KMS-11 (cell line): Measurements from ENCODE around the gene PHACTR1.

Experiments used
- H2AFZ ChIP-seq: fragments of 200-600 bp; sonication (generic); 2 replicates; pipeline ENCODE4 v1.6.1; 2016; ENCODE audit warnings: antibody characterized with exemption, mixed run types, low read depth
- H3K27ac ChIP-seq: fragments of 200-600 bp; sonication (generic); 2 replicates; pipeline ENCODE4 v1.6.1; 2016; ENCODE audit warnings: mild to moderate bottlenecking, mixed run types
- H3K27me3 ChIP-seq: fragments of 200-600 bp; sonication (generic); 2 replicates; pipeline ENCODE4 v1.6.1; 2017; ENCODE audit warnings: mild to moderate bottlenecking, low read depth, mixed run types, moderate library complexity; ENCODE audit not compliant: insufficient read depth
- H3K36me3 ChIP-seq: fragments of 200-600 bp; sonication (generic); 2 replicates; pipeline ENCODE4 v1.6.1; 2017; ENCODE audit warnings: mild to moderate bottlenecking, mixed run types; ENCODE audit not compliant: insufficient read depth
- H3K4me1 ChIP-seq: fragments of 200-600 bp; sonication (generic); 2 replicates; pipeline ENCODE4 v1.6.1; 2016; ENCODE audit warnings: mild to moderate bottlenecking, low read depth, mixed run types; ENCODE audit not compliant: poor library complexity, severe bottlenecking
- H3K4me2 ChIP-seq: fragments of 200-600 bp; sonication (generic); 2 replicates; pipeline ENCODE4 v1.7.0; 2016; ENCODE audit warnings: mild to moderate bottlenecking, mixed run types
- H3K4me3 ChIP-seq: fragments of 200-600 bp; sonication (generic); IDR thresholded peaks from 2 replicates; pipeline ENCODE4 v1.6.1; 2017; ENCODE audit warnings: low read depth, low read length, mixed read lengths; ENCODE audit not compliant: insufficient read depth
- H3K79me2 ChIP-seq: fragments of 200-600 bp; sonication (generic); 2 replicates; pipeline ENCODE4 v1.6.1; 2016; ENCODE audit warnings: low read depth, mixed run types; ENCODE audit not compliant: insufficient read depth
- H3K9ac ChIP-seq: fragments of 200-600 bp; sonication (generic); 2 replicates; pipeline ENCODE4 v1.6.1; 2016; ENCODE audit warnings: mild to moderate bottlenecking, mixed run types
- H4K20me1 ChIP-seq: fragments of 200-600 bp; sonication (generic); 2 replicates; pipeline ENCODE4 v1.6.1; 2016; ENCODE audit warnings: mild to moderate bottlenecking, mixed run types; ENCODE audit not compliant: insufficient read depth
- TF ChIP-seq, protein P1 (sequence below): fragments of 200-600 bp; sonication (generic); conservative IDR thresholded peaks from 2 replicates; pipeline ENCODE4 v1.6.1; 2017; ENCODE audit warnings: low read depth, mild to moderate bottlenecking, antibody characterized with exemption, low read length, moderate library complexity, mixed read lengths

Gene PHACTR1

DNA sequence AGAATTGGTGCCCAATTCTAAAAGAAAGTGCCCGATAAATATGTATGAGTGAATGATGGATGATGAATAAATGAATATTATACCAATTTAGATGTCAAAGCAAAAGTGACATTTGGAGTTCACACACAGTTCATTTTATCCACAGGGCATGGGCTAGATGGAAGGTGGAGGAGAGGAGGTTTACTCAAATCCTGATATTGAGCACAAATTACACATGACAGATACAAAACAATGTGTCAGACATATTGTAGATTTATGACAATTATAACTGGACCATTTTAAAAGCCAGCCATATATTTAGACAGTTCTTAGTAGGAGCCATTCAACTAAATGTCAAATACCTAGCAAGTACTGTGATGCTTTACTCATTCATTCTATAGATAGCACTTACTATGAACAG, 23.4 kb upstream of the PHACTR1 start:
- Histone ChIP-seq H3K79me2 (no peaks in the 10 kb centered on the region), H3K27ac (no peak overlapping the region), H3K4me2 (no peak overlapping the region), H3K4me3 (no peak overlapping the region), H3K4me1 (no peaks in the 10 kb centered on the region), H3K36me3 (no peaks in the 10 kb centered on the region), H3K27me3 (no peaks in the 10 kb centered on the region), H4K20me1 (no peaks in the 10 kb centered on the region), H2AFZ (no peak overlapping the region), H3K9ac (no peak overlapping the region)
- TF ChIP-seq, protein P1, sequence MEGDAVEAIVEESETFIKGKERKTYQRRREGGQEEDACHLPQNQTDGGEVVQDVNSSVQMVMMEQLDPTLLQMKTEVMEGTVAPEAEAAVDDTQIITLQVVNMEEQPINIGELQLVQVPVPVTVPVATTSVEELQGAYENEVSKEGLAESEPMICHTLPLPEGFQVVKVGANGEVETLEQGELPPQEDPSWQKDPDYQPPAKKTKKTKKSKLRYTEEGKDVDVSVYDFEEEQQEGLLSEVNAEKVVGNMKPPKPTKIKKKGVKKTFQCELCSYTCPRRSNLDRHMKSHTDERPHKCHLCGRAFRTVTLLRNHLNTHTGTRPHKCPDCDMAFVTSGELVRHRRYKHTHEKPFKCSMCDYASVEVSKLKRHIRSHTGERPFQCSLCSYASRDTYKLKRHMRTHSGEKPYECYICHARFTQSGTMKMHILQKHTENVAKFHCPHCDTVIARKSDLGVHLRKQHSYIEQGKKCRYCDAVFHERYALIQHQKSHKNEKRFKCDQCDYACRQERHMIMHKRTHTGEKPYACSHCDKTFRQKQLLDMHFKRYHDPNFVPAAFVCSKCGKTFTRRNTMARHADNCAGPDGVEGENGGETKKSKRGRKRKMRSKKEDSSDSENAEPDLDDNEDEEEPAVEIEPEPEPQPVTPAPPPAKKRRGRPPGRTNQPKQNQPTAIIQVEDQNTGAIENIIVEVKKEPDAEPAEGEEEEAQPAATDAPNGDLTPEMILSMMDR, result no peak

DNA sequence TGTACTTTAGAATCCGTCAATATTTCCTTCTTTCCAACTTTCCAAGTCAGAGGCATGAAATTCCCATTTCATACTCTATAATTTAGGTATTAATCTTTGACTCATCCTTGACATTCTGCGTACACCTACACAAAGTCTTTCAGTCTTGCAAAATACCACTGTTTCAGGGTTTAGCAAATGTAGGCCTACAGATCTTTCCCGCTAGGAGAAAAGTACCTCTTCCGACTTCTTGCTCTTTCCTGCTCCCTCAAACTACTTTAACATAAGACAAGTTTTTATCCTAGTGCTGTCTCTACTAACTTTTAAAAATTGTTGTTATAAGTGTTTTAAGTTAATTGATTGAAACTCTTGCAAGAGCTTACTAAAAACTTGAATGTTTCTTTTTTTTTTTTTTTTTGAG, 18.3 kb upstream of the PHACTR1 start:
- Histone ChIP-seq H3K9ac (no peak overlapping the region), H3K4me2 (no peak overlapping the region), H3K27ac (no peak overlapping the region), H3K36me3 (no peaks in the 10 kb centered on the region), H3K79me2 (no peaks in the 10 kb centered on the region), H3K27me3 (no peaks in the 10 kb centered on the region), H4K20me1 (no peaks in the 10 kb centered on the region), H3K4me3 (no peak overlapping the region), H3K4me1 (no peaks in the 10 kb centered on the region), H2AFZ (no peak overlapping the region)
- TF ChIP-seq, protein P1, result no peak

DNA sequence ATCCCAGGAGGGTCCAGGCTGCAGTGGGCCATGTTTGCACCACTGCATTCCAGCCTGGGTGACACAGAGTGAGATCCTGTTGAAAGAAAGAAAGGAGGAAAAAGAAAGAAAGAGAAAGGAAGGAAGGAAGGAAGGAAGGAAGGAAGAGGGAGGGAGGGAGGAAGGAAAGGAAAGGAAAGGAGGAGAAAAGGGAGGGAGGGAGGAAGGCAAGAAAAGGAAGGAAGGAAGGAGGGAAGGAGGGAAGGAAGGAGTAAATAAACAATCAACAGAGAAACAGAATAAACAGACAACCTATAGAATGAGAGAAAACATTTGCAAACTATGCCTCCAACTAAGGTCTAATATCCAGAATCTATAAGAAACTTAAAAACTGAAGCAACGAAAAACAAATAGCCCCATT, 11.6 kb upstream of the PHACTR1 start:
- no peak overlapping the region for H2AFZ ChIP-seq
- H3K4me2 ChIP-seq, result no peak overlapping the region
- TF ChIP-seq, protein P1, result no peak
- no peaks in the 10 kb centered on the region for H3K36me3 ChIP-seq
- no peaks in the 10 kb centered on the region for H4K20me1 ChIP-seq
- no peaks in the 10 kb centered on the region for H3K79me2 ChIP-seq
- H3K4me1 ChIP-seq, result no peaks in the 10 kb centered on the region
- no peak overlapping the region for H3K27ac ChIP-seq
- H3K9ac ChIP-seq, result no peak overlapping the region
- H3K4me3 ChIP-seq, result no peak overlapping the region
- H3K27me3 ChIP-seq, result no peaks in the 10 kb centered on the region

DNA sequence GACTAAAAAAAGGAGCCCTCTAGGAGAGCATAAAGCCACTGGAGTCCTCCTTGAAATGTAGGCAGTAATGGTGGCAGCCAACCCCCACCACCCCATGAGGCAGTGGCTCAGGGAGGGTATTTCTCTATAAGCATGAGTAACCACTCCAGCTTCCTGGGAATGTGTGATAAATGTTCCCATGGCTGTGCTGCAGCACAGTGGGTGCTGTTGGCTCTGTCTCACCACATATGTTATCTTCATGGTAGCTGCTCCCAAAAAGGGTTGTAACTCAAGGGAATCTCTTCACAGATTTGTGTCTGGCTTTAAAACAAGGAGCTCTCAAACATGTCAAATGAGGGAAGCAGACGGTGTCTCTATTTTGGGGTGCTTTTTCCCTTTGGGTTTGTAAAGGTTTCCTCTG, 7.5 kb upstream of the PHACTR1 start:
- TF ChIP-seq, protein P1, result no peak
- H3K4me3 ChIP-seq, result no peak overlapping the region
- no peaks in the 10 kb centered on the region for H4K20me1 ChIP-seq
- H3K4me2 ChIP-seq, result no peak overlapping the region
- H2AFZ ChIP-seq, result no peak overlapping the region
- H3K9ac ChIP-seq, result no peak overlapping the region
- no peaks in the 10 kb centered on the region for H3K79me2 ChIP-seq
- H3K4me1 ChIP-seq, result no peaks in the 10 kb centered on the region
- no peaks in the 10 kb centered on the region for H3K27me3 ChIP-seq
- H3K36me3 ChIP-seq, result no peaks in the 10 kb centered on the region
- no peak overlapping the region for H3K27ac ChIP-seq
